Measurements from ENCODE around the gene ADCY5. TPM values are rescaled to one million over a fixed set of nuclear protein-coding genes. Genes with fewer than 3 reads are reported as not detected.

Gene ADCY5
- polyA plus RNA-seq, 1 experiment: 0.21 TPM

DNA sequence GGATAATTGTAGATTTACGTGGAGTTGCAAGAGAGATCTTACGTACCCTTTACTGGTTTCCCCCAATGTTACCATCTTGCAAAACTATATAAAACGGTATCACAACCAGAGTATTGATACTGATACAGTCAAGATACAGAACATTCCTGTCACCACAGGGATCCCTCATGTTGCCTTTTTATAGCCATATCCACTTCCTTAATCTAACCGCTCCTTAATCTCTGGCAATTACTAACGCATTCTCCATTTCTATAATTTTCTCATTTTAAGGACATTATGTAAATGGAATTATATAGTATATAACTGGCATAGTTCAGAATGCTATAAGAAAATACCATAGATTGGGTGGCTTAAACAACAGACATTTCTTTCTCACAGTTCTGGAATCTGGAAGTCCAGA, 186.0 kb downstream of the ADCY5 start:
- Histone ChIP-seq H3K36me3 (ENCODE audit: control insufficient read depth, insufficient read depth, low read length) (no peaks in the 10 kb centered on the region), H3K4me3 (ENCODE audit: low read depth, low read length) (no peak overlapping the region), H3K27me3 (ENCODE audit: control insufficient read depth, insufficient read depth, low read length) (no peaks in the 10 kb centered on the region)
- TF ChIP-seq, protein P1, sequence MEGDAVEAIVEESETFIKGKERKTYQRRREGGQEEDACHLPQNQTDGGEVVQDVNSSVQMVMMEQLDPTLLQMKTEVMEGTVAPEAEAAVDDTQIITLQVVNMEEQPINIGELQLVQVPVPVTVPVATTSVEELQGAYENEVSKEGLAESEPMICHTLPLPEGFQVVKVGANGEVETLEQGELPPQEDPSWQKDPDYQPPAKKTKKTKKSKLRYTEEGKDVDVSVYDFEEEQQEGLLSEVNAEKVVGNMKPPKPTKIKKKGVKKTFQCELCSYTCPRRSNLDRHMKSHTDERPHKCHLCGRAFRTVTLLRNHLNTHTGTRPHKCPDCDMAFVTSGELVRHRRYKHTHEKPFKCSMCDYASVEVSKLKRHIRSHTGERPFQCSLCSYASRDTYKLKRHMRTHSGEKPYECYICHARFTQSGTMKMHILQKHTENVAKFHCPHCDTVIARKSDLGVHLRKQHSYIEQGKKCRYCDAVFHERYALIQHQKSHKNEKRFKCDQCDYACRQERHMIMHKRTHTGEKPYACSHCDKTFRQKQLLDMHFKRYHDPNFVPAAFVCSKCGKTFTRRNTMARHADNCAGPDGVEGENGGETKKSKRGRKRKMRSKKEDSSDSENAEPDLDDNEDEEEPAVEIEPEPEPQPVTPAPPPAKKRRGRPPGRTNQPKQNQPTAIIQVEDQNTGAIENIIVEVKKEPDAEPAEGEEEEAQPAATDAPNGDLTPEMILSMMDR (IDR thresholded peaks at IDR 0.05; ENCODE audit: insufficient read depth, low read depth, low read length): no peak
- CTCF ChIA-PET: no interaction called here
- POLR2A ChIA-PET: no interaction called here
- DNase-seq (ENCODE audit: low read depth): no peak

DNA sequence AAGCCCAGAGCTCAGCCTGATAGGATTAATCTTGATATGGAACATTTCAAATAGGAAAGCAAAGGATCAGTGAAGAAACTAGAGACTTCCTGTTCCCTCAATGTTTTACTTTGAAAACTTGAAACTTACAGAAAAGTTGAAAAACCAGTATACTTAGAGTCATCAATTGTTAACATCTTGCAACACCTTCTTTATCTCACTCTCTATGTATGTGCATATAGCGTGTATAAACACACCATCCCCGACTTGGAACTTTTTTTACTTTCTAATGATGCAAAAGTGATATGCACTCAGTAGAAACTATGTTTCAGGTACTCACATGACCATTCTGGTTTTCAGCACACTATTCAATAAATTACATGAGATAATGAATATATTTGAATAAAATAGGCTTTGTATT, 186.7 kb downstream of the ADCY5 start:
- ChIA-PET CTCF (interaction anchor here (0.7 kb wide), 1 partner anchor 887 kb away, joined by 3 read pairs; no protein-coding TSS in a partner anchor), POLR2A (no interaction called here)
- no peaks in the 10 kb centered on the region for H3K27me3 ChIP-seq (ENCODE audit: control insufficient read depth, insufficient read depth, low read length)
- TF ChIP-seq, protein P1 (IDR thresholded peaks at IDR 0.05; ENCODE audit: insufficient read depth, low read depth, low read length): no peak
- DNase-seq (ENCODE audit: low read depth): no peak
- no peaks in the 10 kb centered on the region for H3K36me3 ChIP-seq (ENCODE audit: control insufficient read depth, insufficient read depth, low read length)
- no peak overlapping the region for H3K4me3 ChIP-seq (ENCODE audit: low read depth, low read length)

DNA sequence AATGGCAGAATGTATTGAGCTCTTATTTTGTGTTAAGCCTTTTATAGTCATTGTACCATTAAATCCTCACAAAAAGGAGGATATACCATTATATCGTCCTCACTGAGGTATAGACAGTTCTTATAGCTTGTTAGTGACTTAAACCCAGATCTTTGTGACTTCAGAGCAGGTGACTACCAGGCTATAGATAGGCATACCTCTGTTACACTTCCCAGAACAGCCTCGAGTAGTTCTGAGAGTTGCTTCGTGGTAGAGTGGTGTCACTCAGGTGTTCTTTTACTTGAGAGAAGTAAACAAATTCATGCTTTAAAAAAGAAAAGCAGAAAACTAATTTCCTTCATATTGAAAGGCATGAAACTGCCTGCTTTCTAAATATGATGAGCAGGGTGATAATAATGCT, 187.2 kb downstream of the ADCY5 start:
- TF ChIP-seq, protein P1 (IDR thresholded peaks at IDR 0.05; ENCODE audit: insufficient read depth, low read depth, low read length): no peak
- Histone ChIP-seq H3K27me3 (ENCODE audit: control insufficient read depth, insufficient read depth, low read length) (no peaks in the 10 kb centered on the region), H3K36me3 (ENCODE audit: control insufficient read depth, insufficient read depth, low read length) (no peaks in the 10 kb centered on the region), H3K4me3 (ENCODE audit: low read depth, low read length) (no peak overlapping the region)
- POLR2A ChIA-PET: no interaction called here
- CTCF ChIA-PET: interaction anchor here (0.7 to 1.5 kb wide), 2 partner anchors 233 to 886 kb away, joined by 3 read pairs; partner anchors contain the start of gene SEMA5B
- DNase-seq (ENCODE audit: low read depth): no peak

DNA sequence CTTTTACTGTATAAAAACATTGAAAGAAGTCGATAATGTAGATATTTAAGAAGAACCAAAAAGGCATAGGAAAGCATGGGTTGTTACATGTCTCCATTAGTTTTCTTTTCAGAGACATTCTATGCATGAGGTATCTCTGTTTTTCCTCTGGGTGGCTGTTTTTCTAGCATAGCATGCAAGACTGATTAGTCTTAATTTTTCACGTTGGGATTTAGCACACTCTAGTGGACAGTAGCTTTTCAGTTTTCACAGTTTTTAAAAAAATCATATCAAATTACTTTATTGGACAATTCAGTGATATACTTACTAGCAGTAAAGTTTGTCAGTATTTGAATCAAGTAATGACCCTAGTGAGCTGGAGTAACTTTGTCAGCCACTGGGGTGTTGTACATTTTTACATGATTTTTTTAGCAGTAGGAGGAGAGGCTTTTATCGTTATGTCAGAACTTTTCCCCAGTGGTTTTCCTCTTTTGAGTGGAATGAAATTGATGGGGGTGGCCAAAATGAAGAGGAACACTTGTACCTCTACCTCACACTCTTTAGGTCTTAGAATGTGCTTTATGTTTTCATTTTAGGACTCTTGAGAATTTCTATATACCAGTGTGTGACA, 190.0 kb downstream of the ADCY5 start:
- Histone ChIP-seq H3K4me3 (ENCODE audit: low read depth, low read length) (no peak overlapping the region), H3K36me3 (ENCODE audit: control insufficient read depth, insufficient read depth, low read length) (no peaks in the 10 kb centered on the region), H3K27me3 (ENCODE audit: control insufficient read depth, insufficient read depth, low read length) (no peaks in the 10 kb centered on the region)
- ChIA-PET POLR2A (interaction anchor here (0.6 kb wide), 1 partner anchor 283 kb away, joined by 11 read pairs; no protein-coding TSS in a partner anchor), CTCF (interaction anchor here (0.6 to 1.5 kb wide), 6 partner anchors 11 to 508 kb away, joined by 3 to 5 read pairs (median 4); no protein-coding TSS in a partner anchor)
- TF ChIP-seq, protein P1 (IDR thresholded peaks at IDR 0.05; ENCODE audit: insufficient read depth, low read depth, low read length): peak; percentile 67
- no peak for DNase-seq (ENCODE audit: low read depth)

DNA sequence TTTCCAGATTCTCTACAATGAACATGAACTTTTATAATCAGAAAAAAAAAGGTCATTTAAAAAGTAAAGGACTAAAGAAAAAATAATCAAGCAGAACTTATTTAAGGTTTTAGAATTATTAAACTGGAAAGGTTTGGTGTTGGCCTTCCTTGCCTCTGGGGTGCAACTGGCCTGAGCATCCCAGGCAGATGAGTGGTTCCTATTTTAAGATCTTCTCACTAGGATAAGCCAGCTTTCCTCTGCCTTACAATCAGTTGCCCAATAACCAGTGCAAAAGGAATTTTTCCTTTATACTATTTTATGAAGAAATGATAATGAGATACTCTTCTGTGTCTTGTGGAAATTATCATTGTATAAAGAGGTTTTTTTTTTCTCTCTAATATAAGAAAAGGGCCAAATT, 190.5 kb downstream of the ADCY5 start:
- no peaks in the 10 kb centered on the region for H3K36me3 ChIP-seq (ENCODE audit: control insufficient read depth, insufficient read depth, low read length)
- CTCF ChIA-PET: interaction anchor here (0.6 to 1.5 kb wide), 6 partner anchors 12 to 507 kb away, joined by 3 to 5 read pairs (median 4); no protein-coding TSS in a partner anchor
- H3K27me3 ChIP-seq (ENCODE audit: control insufficient read depth, insufficient read depth, low read length): no peaks in the 10 kb centered on the region
- POLR2A ChIA-PET: interaction anchor here (0.6 kb wide), 1 partner anchor 283 kb away, joined by 11 read pairs; no protein-coding TSS in a partner anchor
- DNase-seq (ENCODE audit: low read depth): no peak
- H3K4me3 ChIP-seq (ENCODE audit: low read depth, low read length): no peak overlapping the region
- TF ChIP-seq, protein P1 (IDR thresholded peaks at IDR 0.05; ENCODE audit: insufficient read depth, low read depth, low read length): no peak
